Endothelial cell of umbilical vein (primary cell): Measurements from ENCODE around the gene DENND4A.

Experiments used
- POLR2AphosphoS5 ChIP-seq: IDR thresholded peaks from 2 replicates; pipeline ENCODE4 v1.6.1; 2012; ENCODE audit warnings: low read depth, mild to moderate bottlenecking, control low read depth, low read length, moderate library complexity; ENCODE audit not compliant: insufficient read depth
- TF ChIP-seq, protein P1 (sequence below): IDR thresholded peaks from 2 replicates; pipeline ENCODE4 v1.6.1; 2011; ENCODE audit not compliant: insufficient read depth, insufficient read length
- TF ChIP-seq, protein P2 (sequence below), 2 donors: IDR thresholded peaks; 1 replicate in 1 of 2; 2 replicates in 1 of 2; pipeline ENCODE4 v1.5.1; 2011; ENCODE audit warnings: low read length in 2 of 2, mild to moderate bottlenecking in 2 of 2, moderate library complexity in 2 of 2, control low read depth in 1 of 2, inconsistent platforms in 1 of 2, low read depth in 1 of 2; ENCODE audit not compliant: insufficient read depth in 1 of 2; ENCODE audit errors: extremely low read depth in 1 of 2

DNA sequence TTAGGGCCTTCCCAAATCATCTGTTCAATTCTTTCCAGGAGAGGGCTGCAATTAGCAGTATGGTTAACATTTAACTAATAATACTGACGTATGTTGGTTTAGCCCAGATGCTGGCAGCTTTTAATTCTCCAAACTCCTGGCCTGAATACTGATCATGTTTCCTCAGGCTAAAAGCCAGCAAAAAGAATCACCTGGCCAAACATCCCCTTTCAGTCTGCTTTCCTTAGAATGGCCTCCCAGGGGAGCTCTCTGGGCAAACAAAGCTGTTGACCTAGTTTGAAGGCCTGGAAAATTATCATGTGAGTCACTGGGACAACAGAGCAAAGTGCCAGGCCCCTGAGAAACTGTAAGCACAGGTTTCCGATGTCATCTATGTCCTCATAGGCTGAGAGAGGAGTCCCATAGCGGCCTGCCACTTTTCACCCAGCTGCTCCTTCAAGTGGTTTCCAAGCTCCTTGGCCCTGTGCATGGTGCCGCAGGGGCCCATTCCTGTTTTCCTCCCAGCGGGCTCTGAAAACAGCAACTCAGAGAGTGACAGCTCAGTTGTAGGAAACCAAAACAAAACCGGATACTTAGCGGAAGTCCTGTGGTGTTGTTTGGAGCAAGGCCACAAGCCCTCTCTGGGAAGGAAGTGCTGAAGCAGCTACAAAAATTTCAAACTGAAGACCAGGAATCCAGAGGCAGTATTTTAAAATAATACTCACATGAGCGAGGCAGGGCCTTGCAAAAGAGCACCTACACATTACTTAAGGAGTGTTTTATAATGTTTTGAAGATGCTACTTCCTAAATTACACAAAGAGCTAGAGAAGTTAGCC lies 40.7 kb upstream of the DENND4A start:
- TF ChIP-seq, protein P1, sequence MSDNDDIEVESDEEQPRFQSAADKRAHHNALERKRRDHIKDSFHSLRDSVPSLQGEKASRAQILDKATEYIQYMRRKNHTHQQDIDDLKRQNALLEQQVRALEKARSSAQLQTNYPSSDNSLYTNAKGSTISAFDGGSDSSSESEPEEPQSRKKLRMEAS = no peak
- TF ChIP-seq, protein P2, sequence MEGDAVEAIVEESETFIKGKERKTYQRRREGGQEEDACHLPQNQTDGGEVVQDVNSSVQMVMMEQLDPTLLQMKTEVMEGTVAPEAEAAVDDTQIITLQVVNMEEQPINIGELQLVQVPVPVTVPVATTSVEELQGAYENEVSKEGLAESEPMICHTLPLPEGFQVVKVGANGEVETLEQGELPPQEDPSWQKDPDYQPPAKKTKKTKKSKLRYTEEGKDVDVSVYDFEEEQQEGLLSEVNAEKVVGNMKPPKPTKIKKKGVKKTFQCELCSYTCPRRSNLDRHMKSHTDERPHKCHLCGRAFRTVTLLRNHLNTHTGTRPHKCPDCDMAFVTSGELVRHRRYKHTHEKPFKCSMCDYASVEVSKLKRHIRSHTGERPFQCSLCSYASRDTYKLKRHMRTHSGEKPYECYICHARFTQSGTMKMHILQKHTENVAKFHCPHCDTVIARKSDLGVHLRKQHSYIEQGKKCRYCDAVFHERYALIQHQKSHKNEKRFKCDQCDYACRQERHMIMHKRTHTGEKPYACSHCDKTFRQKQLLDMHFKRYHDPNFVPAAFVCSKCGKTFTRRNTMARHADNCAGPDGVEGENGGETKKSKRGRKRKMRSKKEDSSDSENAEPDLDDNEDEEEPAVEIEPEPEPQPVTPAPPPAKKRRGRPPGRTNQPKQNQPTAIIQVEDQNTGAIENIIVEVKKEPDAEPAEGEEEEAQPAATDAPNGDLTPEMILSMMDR (IDR thresholded peaks at IDR 0.05; ENCODE audit: extremely low read depth in 1 of 2, insufficient read depth in 1 of 2, low read depth in 1 of 2, low read length in 2 of 2) = peak; percentile 15 to 26
- peak; percentile 73 for TF ChIP-seq POLR2AphosphoS5
